ENCODE measurements around the gene HIVEP3. TPM values are rescaled to one million over a fixed set of nuclear protein-coding genes. Genes with fewer than 3 reads are reported as not detected.

Gene HIVEP3
- total RNA-seq, 1 experiment from 2014 or later = 1.4 TPM

GRCh38 chr1:41529621-41530395 lies 388.9 kb downstream of the HIVEP3 start:
- peak overlapping the region in 1 of 3 experiments; percentile 10; a peak in 1 of 7 replicates for H3K27ac Mint-ChIP-seq
- no peaks in the 10 kb centered on the region for H3K4me1 Mint-ChIP-seq
- Histone ChIP-seq H3K79me2 (ENCODE audit: insufficient read depth, low read length) (no peaks in the 10 kb centered on the region), H3K14ac (ENCODE audit: insufficient read depth, low read length) (no peak overlapping the region), H3K9ac (ENCODE audit: extremely low read depth, insufficient read length, low read length) (no peak overlapping the region), H3K4me1 (ENCODE audit: insufficient read depth, low read length) (no peaks in the 10 kb centered on the region), H3K4ac (ENCODE audit: low read depth, low read length) (no peak overlapping the region), H2BK120ac (ENCODE audit: low read depth, low read length, poor library complexity, severe bottlenecking) (no peak overlapping the region), H4K5ac (ENCODE audit: insufficient read length, low read depth, low read length) (no peak overlapping the region), H4K8ac (replicated peaks; ENCODE audit: insufficient read length, low read depth, low read length) (no peak overlapping the region), H2BK20ac (ENCODE audit: low read depth, low read length, poor library complexity, severe bottlenecking) (no peak overlapping the region), H3K23ac (ENCODE audit: insufficient read length, low read depth, low read length) (no peak overlapping the region), H3K56ac (ENCODE audit: insufficient read length, low read depth, low read length) (no peak overlapping the region), H2BK12ac (ENCODE audit: insufficient read length, low read depth, low read length) (no peak overlapping the region), H3K27ac (ENCODE audit: insufficient read length, low read depth, low read length) (no peak overlapping the region), H2AK5ac (ENCODE audit: insufficient read length, low read length) (no peak overlapping the region), H3K9me3 (ENCODE audit: control insufficient read depth, low read depth, low read length) (no peaks in the 10 kb centered on the region), H4K91ac (ENCODE audit: insufficient read length, low read depth, low read length) (no peak overlapping the region), H4K20me1 (ENCODE audit: control insufficient read depth, insufficient read depth, insufficient read length) (no peaks in the 10 kb centered on the region), H3K4me2 (ENCODE audit: insufficient read depth, insufficient read length, low read length) (no peak overlapping the region), H3K23me2 (ENCODE audit: insufficient read length, low read depth, low read length, poor library complexity, severe bottlenecking) (no peaks in the 10 kb centered on the region), H2BK5ac (ENCODE audit: insufficient read length, low read length) (no peak overlapping the region), H2BK15ac (ENCODE audit: low read depth, low read length) (no peak overlapping the region), H3K79me1 (ENCODE audit: insufficient read depth, low read depth, low read length, poor library complexity, severe bottlenecking) (no peaks in the 10 kb centered on the region), H3T11ph (ENCODE audit: low read length) (no peak overlapping the region), H3K27me3 (ENCODE audit: insufficient read depth, low read length) (no peaks in the 10 kb centered on the region), H2AFZ (ENCODE audit: low read length) (no peak overlapping the region), H3K18ac (ENCODE audit: insufficient read length, low read depth, low read length) (no peak overlapping the region)
- WGBS (ENCODE audit: extremely low coverage, insufficient read length, low lambda C conversion rate) = 100% methylated on average over 2 of the region's 23 CpGs
- peaks cover 22 to 35% of the 10 kb centered on the region in 2 experiments; a peak in 4 of 5 replicates for H3K9me3 Mint-ChIP-seq
- H3K36me3 Mint-ChIP-seq (ENCODE audit: insufficient read depth in 1 of 3, low read depth in 3 of 3) = peaks cover 0 to 5% (median 2%) of the 10 kb centered on the region in 3 experiments; a peak in 2 of 7 replicates
- peaks cover 23% of the 10 kb centered on the region for H3K27me3 Mint-ChIP-seq (ENCODE audit: low read depth)
- TF ChIP-seq CTCF (conservative IDR thresholded peaks at IDR 0.05) = peak; percentile 29; the same call in 1 of the 3 replicates
- no peak overlapping the region; a peak in 1 of 5 replicates for H3K4me3 Mint-ChIP-seq
- no peak for DNase-seq

All from H9 (cell line).